Left renal pelvis (tissue), 4 donors: ENCODE data around the gene FBXW11. TPM values are rescaled to one million over a fixed set of nuclear protein-coding genes. Genes with fewer than 3 reads are reported as not detected.

Experiments used
- DNase-seq, 4 donors: peaks; one replicate each; pipeline ENCODE4 v3.0.0-alpha.2; 2013; ENCODE audit warnings: low read depth in 4 of 4, low spot score in 3 of 4
- polyA plus RNA-seq, 4 donors: library from polyadenylated mRNA; unstranded; fragments of 120-200 nt; gene quantifications; one replicate each; pipeline ENCODE4 v1.2.1, GENCODE V29; 2013; ENCODE audit not compliant: insufficient read length in 4 of 4

FBXW11 gene
- polyA plus RNA-seq, 4 donors, result 51.8 to 62.2 (median 55.3) TPM

- no peak for DNase-seq
Measured at GRCh38 chr5:171874234-171874633, 132.2 kb downstream of the FBXW11 start.

GRCh38 chr5:171872666-171873065 is 133.8 kb downstream of the FBXW11 start:
- DNase-seq, result no peak

- no peak for DNase-seq
Measured at GRCh38 chr5:171871711-171872110, 134.7 kb downstream of the FBXW11 start.

GRCh38 chr5:171869956-171870355 is 136.5 kb downstream of the FBXW11 start:
- no peak for DNase-seq

- no peak for DNase-seq
Measured at GRCh38 chr5:171868236-171868635, 138.2 kb downstream of the FBXW11 start.

- DNase-seq, result no peak
Measured at GRCh38 chr5:171867786-171868185, 138.7 kb downstream of the FBXW11 start.

- no peak for DNase-seq
Measured at GRCh38 chr5:171865471-171865870, 141.0 kb downstream of the FBXW11 start.

- no peak for DNase-seq
Measured at GRCh38 chr5:171863935-171864334, 142.5 kb downstream of the FBXW11 start.

- DNase-seq, result no peak
Measured at GRCh38 chr5:171862624-171863023, 143.8 kb downstream of the FBXW11 start.

GRCh38 chr5:171861381-171861780 is 145.1 kb downstream of the FBXW11 start:
- DNase-seq, result no peak

GRCh38 chr5:171858303-171858702 is 148.1 kb downstream of the FBXW11 start:
- no peak for DNase-seq

- no peak for DNase-seq
Measured at GRCh38 chr5:171857489-171857876, 149.0 kb downstream of the FBXW11 start.

- DNase-seq, result no peak
Measured at GRCh38 chr5:171855798-171856763, 150.4 kb downstream of the FBXW11 start.

GRCh38 chr5:171855265-171855664 is 151.2 kb downstream of the FBXW11 start:
- DNase-seq, result no peak

- no peak for DNase-seq
Measured at GRCh38 chr5:171852255-171852681, 154.2 kb downstream of the FBXW11 start.

GRCh38 chr5:171851251-171851650 is 155.2 kb downstream of the FBXW11 start:
- no peak for DNase-seq

- DNase-seq, result no peak
Measured at GRCh38 chr5:171850324-171850947, 156.0 kb downstream of the FBXW11 start.

GRCh38 chr5:171849585-171850323 is 156.7 kb downstream of the FBXW11 start:
- DNase-seq, result no peak

GRCh38 chr5:171848911-171849520 is 157.4 kb downstream of the FBXW11 start:
- no peak for DNase-seq

GRCh38 chr5:171848486-171848885 is 158.0 kb downstream of the FBXW11 start:
- DNase-seq, result no peak

GRCh38 chr5:171848006-171848405 is 158.4 kb downstream of the FBXW11 start:
- DNase-seq, result no peak
